HL-60 (cell line): ENCODE data around the gene KDM4F.

Source experiments
- DNase-seq, 2 experiments: peaks; one replicate each; pipeline ENCODE4 v3.0.0-alpha.2; 2010 to 2020; ENCODE audit warnings: low read depth in 1 of 2, low spot score in 1 of 2
- H3K27ac ChIP-seq: fragments of 250-450 bp; sonication (Bioruptor Pico); replicated peaks from 2 replicates; pipeline ENCODE4 v1.5.1; 2020; ENCODE audit warnings: mild to moderate bottlenecking, moderate library complexity
- H3K27me3 ChIP-seq: fragments of 250-450 bp; sonication (Bioruptor Pico); 2 replicates; pipeline ENCODE4 v1.5.1; 2021; ENCODE audit warnings: mild to moderate bottlenecking, moderate library complexity; ENCODE audit not compliant: insufficient read depth, poor library complexity, severe bottlenecking
- H3K4me3 ChIP-seq: replicated peaks from 2 replicates; pipeline ENCODE4 v1.5.1; 2011; ENCODE audit warnings: mild to moderate bottlenecking, control low read depth, low read length; ENCODE audit not compliant: insufficient read depth
- CTCF ChIP-seq: IDR thresholded peaks from one replicate; pipeline ENCODE4 v1.5.1; 2011; ENCODE audit warnings: low read length, control low read depth, inconsistent platforms; ENCODE audit not compliant: insufficient read depth
- GABPA ChIP-seq: IDR thresholded peaks from 2 replicates; pipeline ENCODE4 v1.6.1; 2012; ENCODE audit warnings: low read depth
- POLR2AphosphoS5 ChIP-seq: IDR thresholded peaks from 2 replicates; pipeline ENCODE4 v1.6.1; 2012; ENCODE audit warnings: low read depth
- REST ChIP-seq: IDR thresholded peaks from 2 replicates; pipeline ENCODE4 v1.6.1; 2012; ENCODE audit warnings: low read depth; ENCODE audit not compliant: insufficient replicate concordance
- SPI1 ChIP-seq: IDR thresholded peaks from 2 replicates; pipeline ENCODE4 v1.6.1; 2012; ENCODE audit warnings: low read depth, mild to moderate bottlenecking, borderline replicate concordance

KDM4F gene

GRCh38 chr11:95068549-95068948 lies 19.3 kb downstream of the KDM4F start:
- no peaks in the 10 kb centered on the region for H3K27me3 ChIP-seq
- H3K27ac ChIP-seq, result peak overlapping the region; percentile 93
- DNase-seq, result peak in 1 of 2 experiments; percentile 95
- TF ChIP-seq POLR2AphosphoS5 (peak; percentile 80), CTCF (no peak), SPI1 (peak; percentile 41; the same call in 1 of the 2 replicates)
- H3K4me3 ChIP-seq, result peak overlapping the region; percentile 81

GRCh38 chr11:95070471-95070870 lies 21.2 kb downstream of the KDM4F start:
- TF ChIP-seq GABPA (no peak), CTCF (no peak), POLR2AphosphoS5 (no peak), REST (no peak), SPI1 (no peak)
- no peaks in the 10 kb centered on the region for H3K27me3 ChIP-seq
- no peak for DNase-seq
- no peak overlapping the region for H3K27ac ChIP-seq
- H3K4me3 ChIP-seq, result no peak overlapping the region

- no peaks in the 10 kb centered on the region for H3K27me3 ChIP-seq
- no peak for DNase-seq
- H3K4me3 ChIP-seq, result no peak overlapping the region
- TF ChIP-seq SPI1 (no peak), REST (no peak), GABPA (no peak), CTCF (no peak), POLR2AphosphoS5 (no peak)
- H3K27ac ChIP-seq, result no peak overlapping the region
Observed at GRCh38 chr11:95072948-95073347, 23.7 kb downstream of the KDM4F start.

- peaks cover 3% of the 10 kb centered on the region for H3K27me3 ChIP-seq
- H3K27ac ChIP-seq, result no peak overlapping the region
- no peak for DNase-seq
- no peak overlapping the region for H3K4me3 ChIP-seq
- TF ChIP-seq GABPA, result no peak
- no peak for TF ChIP-seq POLR2AphosphoS5
- no peak for TF ChIP-seq REST
- TF ChIP-seq CTCF, result no peak
- TF ChIP-seq SPI1, result no peak
Observed at GRCh38 chr11:95074792-95075563, 25.8 kb downstream of the KDM4F start.
